B cell (primary cell): ENCODE measurements around the gene C17orf100. TPM values are rescaled to one million over a fixed set of nuclear protein-coding genes. Genes with fewer than 3 reads are reported as not detected.

Experiments used
- ATAC-seq: fragments of 200-7000 bp; cut with Tn5 transposase; one replicate; pipeline ENCODE4 v1.10.0; 2021; ENCODE audit warnings: low read depth, mild to moderate bottlenecking, moderate number of reproducible peaks, moderate library complexity
- CTCF ChIA-PET: fragments of 350-600 bp; sonication (Branson Sonifier 250); formaldehyde crosslinking; loops from one replicate; lab custom pipeline; 2021; ENCODE audit warnings: antibody characterized with exemption, inconsistent platforms; lab: Charles Lee
- POLR2A ChIA-PET: fragments of 350-600 bp; sonication (Branson Sonifier 250); formaldehyde crosslinking; loops from one replicate; lab custom pipeline; 2021; ENCODE audit warnings: antibody characterized with exemption; lab: Charles Lee
- DNase-seq: peaks from one replicate; pipeline ENCODE4 v3.0.0; 2013
- H2AFZ ChIP-seq: 2 replicates; pipeline ENCODE4 v1.6.1; 2012; ENCODE audit warnings: mild to moderate bottlenecking, low read depth, low read length; ENCODE audit not compliant: insufficient read depth, poor library complexity, severe bottlenecking
- H3K27ac ChIP-seq, 2 donors: 1 replicate in 1 of 2; 2 replicates in 1 of 2; pipeline ENCODE4 v1.5.1; 2012 to 2013; ENCODE audit warnings: low read length in 2 of 2, mild to moderate bottlenecking in 2 of 2, moderate library complexity in 1 of 2
- H3K27me3 ChIP-seq, 4 experiments: fragments of 200-600 bp in 1 of 4; sonication (generic) in 1 of 4; replicated peaks in 1 of 4; 1 replicate in 2 of 4; 2 replicates in 2 of 4; pipeline versions ENCODE4 v1.6.1 to v1.7.0; 2013 to 2016; ENCODE audit warnings: low read length in 3 of 4, mild to moderate bottlenecking in 2 of 4, mixed read lengths in 1 of 4, moderate library complexity in 1 of 4; ENCODE audit not compliant: insufficient read depth in 4 of 4, control insufficient read depth in 3 of 4; ENCODE audit errors: control extremely low read depth in 1 of 4
- H3K36me3 ChIP-seq, 2 experiments: replicated peaks in 1 of 2; 1 replicate in 1 of 2; 2 replicates in 1 of 2; pipeline versions ENCODE4 v1.6.1 to v1.7.1; 2013; ENCODE audit warnings: low read length in 1 of 2; ENCODE audit not compliant: insufficient read depth in 2 of 2, control insufficient read depth in 1 of 2; ENCODE audit errors: control extremely low read depth in 1 of 2, extremely low read depth in 1 of 2
- H3K4me1 ChIP-seq, 2 donors: fragments of 200-600 bp in 1 of 2; sonication (generic) in 1 of 2; 1 replicate in 1 of 2; 2 replicates in 1 of 2; pipeline versions ENCODE4 v1.5.1 to v1.6.1; 2013 to 2017; ENCODE audit warnings: low read length in 2 of 2; ENCODE audit not compliant: control insufficient read depth in 2 of 2, insufficient read depth in 2 of 2
- H3K4me2 ChIP-seq: replicated peaks from 2 replicates; pipeline ENCODE3; 2012; ENCODE audit warnings: mild to moderate bottlenecking, low read depth, low read length; ENCODE audit not compliant: poor library complexity, severe bottlenecking
- H3K4me3 ChIP-seq, 5 experiments: fragments of 200-600 bp in 1 of 5; sonication (generic) in 1 of 5; 1 replicate in 3 of 5; 2 replicates in 2 of 5; pipeline versions ENCODE4 v1.5.1 to v1.7.0; 2011 to 2016; ENCODE audit warnings: low read length in 4 of 5, mild to moderate bottlenecking in 4 of 5, low read depth in 2 of 5, control low read depth in 1 of 5, moderate library complexity in 1 of 5; ENCODE audit not compliant: insufficient read depth in 1 of 5; ENCODE audit errors: control extremely low read depth in 1 of 5, extremely low read depth in 1 of 5
- H3K79me2 ChIP-seq: fragments of 200-600 bp; sonication (generic); one replicate; pipeline ENCODE4 v1.6.0; 2016; ENCODE audit warnings: low read length; ENCODE audit not compliant: control insufficient read depth, insufficient read depth
- H3K9ac ChIP-seq: fragments of 200-600 bp; sonication (generic); 2 replicates; pipeline ENCODE4 v1.6.1; 2017; ENCODE audit warnings: mild to moderate bottlenecking, low read length, moderate library complexity
- H3K9me3 ChIP-seq, 3 donors: one replicate each; pipeline versions ENCODE4 v1.6.1 to v1.7.1; 2013; ENCODE audit warnings: low read length in 2 of 3; ENCODE audit not compliant: control insufficient read depth in 2 of 3, insufficient read depth in 1 of 3; ENCODE audit errors: control extremely low read depth in 1 of 3
- H4K20me1 ChIP-seq: 2 replicates; pipeline ENCODE4 v1.6.0; 2012; ENCODE audit warnings: mild to moderate bottlenecking, low read length; ENCODE audit not compliant: insufficient read depth, control insufficient read depth, poor library complexity, severe bottlenecking
- H3K27ac Mint-ChIP-seq: one replicate; pipeline ENCODE4 v1.8.0; 2021; ENCODE audit warnings: mixed read lengths
- H3K27me3 Mint-ChIP-seq: one replicate; pipeline ENCODE4 v1.8.0; 2021; ENCODE audit warnings: mixed read lengths
- H3K4me1 Mint-ChIP-seq: one replicate; pipeline ENCODE4 v1.8.0; 2021; ENCODE audit warnings: mixed read lengths
- H3K4me3 Mint-ChIP-seq: one replicate; pipeline ENCODE4 v1.8.0; 2021; ENCODE audit warnings: mixed read lengths
- H3K9me3 Mint-ChIP-seq: one replicate; pipeline ENCODE4 v1.8.0; 2022; ENCODE audit warnings: mixed read lengths; ENCODE audit not compliant: insufficient read depth
- CTCF ChIP-seq: fragments of 200-600 bp; IDR thresholded peaks from one replicate; pipeline ENCODE4 v1.8.0; 2022; ENCODE audit warnings: antibody characterized with exemption, mild to moderate bottlenecking
- EZH2 ChIP-seq: IDR thresholded peaks from 2 replicates; pipeline ENCODE4 v1.6.1; 2012; ENCODE audit warnings: borderline replicate concordance, low read depth, mild to moderate bottlenecking, moderate library complexity, low read length; ENCODE audit not compliant: insufficient read depth, poor library complexity, severe bottlenecking
- WGBS: methylation state at CpG from one replicate; pipeline ENCODE4 v1.1.5; 2013; ENCODE audit warnings: missing lambda C conversion rate; ENCODE audit not compliant: insufficient coverage; 5-methylcytosine and 5-hydroxymethylcytosine counted together
- intact Hi-C: fragments of 100-400 bp; cut with micrococcal nuclease; formaldehyde crosslinking; loops from one replicate; pipeline ENCODE4 v1.10.0; 2022
- polyA plus RNA-seq: library from polyadenylated mRNA; depleted of rRNA; stranded (reverse); fragments of >200 nt; gene quantifications from 2 replicates; pipeline ENCODE4 v1.2.3, GENCODE V29; 2012
- total RNA-seq, 2 donors: library from RNA; stranded (reverse); fragments of 120-200 nt in 1 of 2; gene quantifications; 1 replicate in 1 of 2; 2 replicates in 1 of 2; pipeline versions ENCODE4 v1.2.3 to v1.2.4, GENCODE V29; 2013 to 2022

C17orf100 gene
- total and polyA plus RNA-seq, 2 donors (not counting 1 experiment from before 2014, with no cell fraction given), result 3.7 to 11.6 TPM

GRCh38 chr17:6626616-6627015 is 24.9 kb upstream of the C17orf100 start:
- ChIA-PET CTCF (no interaction called here), POLR2A (no interaction called here)
- no peak overlapping the region for H3K27ac ChIP-seq
- H3K27me3 ChIP-seq, result no peaks in the 10 kb centered on the region
- Mint-ChIP-seq H3K9me3 (no peaks in the 10 kb centered on the region), H3K4me3 (no peak overlapping the region), H3K27ac (no peak overlapping the region), H3K27me3 (no peaks in the 10 kb centered on the region), H3K4me1 (no peaks in the 10 kb centered on the region)
- ATAC-seq (no peak), DNase-seq (no peak)
- no peaks in the 10 kb centered on the region for H3K9me3 ChIP-seq
- no peaks in the 10 kb centered on the region for H3K4me1 ChIP-seq
- H3K9ac ChIP-seq, result no peak overlapping the region
- H3K36me3 ChIP-seq, result peaks cover 17 to 47% of the 10 kb centered on the region in 2 experiments
- intact Hi-C loops, result no loop called here
- H3K79me2 ChIP-seq, result peaks cover 3% of the 10 kb centered on the region
- no peak overlapping the region for H3K4me2 ChIP-seq
- TF ChIP-seq CTCF (no peak), EZH2 (no peak)
- H4K20me1 ChIP-seq, result no peaks in the 10 kb centered on the region
- H2AFZ ChIP-seq, result no peak overlapping the region
- 100% methylated on average over 3 of the region's 6 CpGs for WGBS
- H3K4me3 ChIP-seq, result no peak overlapping the region

GRCh38 chr17:6627019-6627418 is 24.5 kb upstream of the C17orf100 start:
- H3K9ac ChIP-seq, result no peak overlapping the region
- no peak overlapping the region for H3K4me3 Mint-ChIP-seq
- no peaks in the 10 kb centered on the region for H4K20me1 ChIP-seq
- no peaks in the 10 kb centered on the region for H3K27me3 ChIP-seq
- 100% methylated on average over 1 of the region's 1 CpG for WGBS
- H3K4me1 ChIP-seq, result no peaks in the 10 kb centered on the region
- ChIA-PET POLR2A (no interaction called here), CTCF (no interaction called here)
- H2AFZ ChIP-seq, result no peak overlapping the region
- H3K9me3 Mint-ChIP-seq, result no peaks in the 10 kb centered on the region
- H3K36me3 ChIP-seq, result peaks cover 17 to 47% of the 10 kb centered on the region in 2 experiments
- H3K27ac Mint-ChIP-seq, result no peak overlapping the region
- peaks cover 3% of the 10 kb centered on the region for H3K79me2 ChIP-seq
- no peak overlapping the region for H3K4me3 ChIP-seq
- no peak overlapping the region for H3K27ac ChIP-seq
- intact Hi-C loops, result no loop called here
- DNase-seq, result no peak
- no peaks in the 10 kb centered on the region for H3K4me1 Mint-ChIP-seq
- TF ChIP-seq CTCF, result no peak
- no peak for TF ChIP-seq EZH2
- no peaks in the 10 kb centered on the region for H3K9me3 ChIP-seq
- no peak for ATAC-seq
- no peaks in the 10 kb centered on the region for H3K27me3 Mint-ChIP-seq
- no peak overlapping the region for H3K4me2 ChIP-seq
